ENCODE data around the gene CAMK1D. TPM values are rescaled to one million over a fixed set of nuclear protein-coding genes. Genes with fewer than 3 reads are reported as not detected.

The CAMK1D gene
- total RNA-seq, 1 experiment from 2014 or later: 6.0 TPM

DNA sequence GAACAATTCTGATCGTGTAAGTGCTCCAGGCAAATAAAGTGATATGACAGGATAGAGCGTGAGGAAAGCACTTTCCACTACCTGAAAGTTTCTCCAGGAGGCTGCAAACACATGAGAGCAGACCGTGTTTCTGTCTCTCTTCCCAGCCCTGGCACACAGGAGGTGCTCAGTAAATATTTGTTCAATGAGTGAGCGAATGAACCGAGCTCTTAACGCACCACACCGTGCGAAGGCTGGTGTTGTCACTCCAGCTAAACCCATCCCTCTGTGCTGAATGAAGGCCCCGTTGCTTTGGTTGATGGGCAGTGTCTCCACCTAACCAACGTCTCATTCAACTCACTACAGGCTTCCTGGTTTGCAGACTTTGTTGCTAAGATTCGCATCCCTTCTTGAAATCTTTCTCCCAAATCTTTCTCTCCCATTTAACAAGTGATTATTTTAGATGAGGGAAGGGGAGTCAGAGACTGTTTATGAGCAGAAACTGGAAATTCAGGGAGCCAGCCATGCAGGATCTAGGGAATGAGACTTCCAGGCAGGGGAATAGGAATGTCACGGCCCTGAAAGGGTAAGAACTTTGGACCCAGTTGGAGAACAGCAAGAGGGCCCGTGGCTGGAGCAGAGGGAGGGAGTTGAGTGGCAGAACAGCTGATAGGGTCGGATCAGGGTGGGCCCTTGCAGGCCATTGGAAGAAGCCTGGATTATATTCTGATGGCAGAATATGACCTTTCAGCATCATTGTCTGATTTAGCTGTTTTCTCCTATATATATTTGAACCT lies 282.6 kb downstream of the CAMK1D start:
- ChIA-PET POLR2A (ENCODE audit: unreplicated experiment) (no interaction called here), CTCF (no interaction called here)
- no peak for DNase-seq
- Histone ChIP-seq H4K20me1 (ENCODE audit: insufficient read depth) (no peaks in the 10 kb centered on the region), H3K9me2 (ENCODE audit: insufficient read depth) (no peaks in the 10 kb centered on the region), H3K4me3 (no peak overlapping the region), H3K79me2 (ENCODE audit: low read depth) (no peaks in the 10 kb centered on the region), H3K36me3 (ENCODE audit: low read depth) (no peaks in the 10 kb centered on the region), H3F3A (ENCODE audit: insufficient read depth, low read depth) (peaks cover 10% of the 10 kb centered on the region; the same call in 1 of the 2 replicates), H2AFZ (no peak overlapping the region), H3K27ac (no peak overlapping the region), H3K4me2 (no peak overlapping the region), H3K9me3 (ENCODE audit: insufficient read depth, low read depth) (no peaks in the 10 kb centered on the region; the same call in 1 of the 2 replicates), H3K27me3 (ENCODE audit: insufficient read depth, low read depth) (no peaks in the 10 kb centered on the region), H3K4me1 (replicated peaks; ENCODE audit: insufficient read depth) (peaks cover 27% of the 10 kb centered on the region)
- TF ChIP-seq, protein P1, sequence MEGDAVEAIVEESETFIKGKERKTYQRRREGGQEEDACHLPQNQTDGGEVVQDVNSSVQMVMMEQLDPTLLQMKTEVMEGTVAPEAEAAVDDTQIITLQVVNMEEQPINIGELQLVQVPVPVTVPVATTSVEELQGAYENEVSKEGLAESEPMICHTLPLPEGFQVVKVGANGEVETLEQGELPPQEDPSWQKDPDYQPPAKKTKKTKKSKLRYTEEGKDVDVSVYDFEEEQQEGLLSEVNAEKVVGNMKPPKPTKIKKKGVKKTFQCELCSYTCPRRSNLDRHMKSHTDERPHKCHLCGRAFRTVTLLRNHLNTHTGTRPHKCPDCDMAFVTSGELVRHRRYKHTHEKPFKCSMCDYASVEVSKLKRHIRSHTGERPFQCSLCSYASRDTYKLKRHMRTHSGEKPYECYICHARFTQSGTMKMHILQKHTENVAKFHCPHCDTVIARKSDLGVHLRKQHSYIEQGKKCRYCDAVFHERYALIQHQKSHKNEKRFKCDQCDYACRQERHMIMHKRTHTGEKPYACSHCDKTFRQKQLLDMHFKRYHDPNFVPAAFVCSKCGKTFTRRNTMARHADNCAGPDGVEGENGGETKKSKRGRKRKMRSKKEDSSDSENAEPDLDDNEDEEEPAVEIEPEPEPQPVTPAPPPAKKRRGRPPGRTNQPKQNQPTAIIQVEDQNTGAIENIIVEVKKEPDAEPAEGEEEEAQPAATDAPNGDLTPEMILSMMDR (conservative IDR thresholded peaks at IDR 0.05): no peak
- no peak for TF ChIP-seq EZH2 (IDR thresholded peaks at IDR 0.05; ENCODE audit: low read depth)
- intact Hi-C loops (cut with micrococcal nuclease; ENCODE audit: unreplicated experiment): no loop called here
- BruUV-seq (replicated peaks): no TSS peak

DNA sequence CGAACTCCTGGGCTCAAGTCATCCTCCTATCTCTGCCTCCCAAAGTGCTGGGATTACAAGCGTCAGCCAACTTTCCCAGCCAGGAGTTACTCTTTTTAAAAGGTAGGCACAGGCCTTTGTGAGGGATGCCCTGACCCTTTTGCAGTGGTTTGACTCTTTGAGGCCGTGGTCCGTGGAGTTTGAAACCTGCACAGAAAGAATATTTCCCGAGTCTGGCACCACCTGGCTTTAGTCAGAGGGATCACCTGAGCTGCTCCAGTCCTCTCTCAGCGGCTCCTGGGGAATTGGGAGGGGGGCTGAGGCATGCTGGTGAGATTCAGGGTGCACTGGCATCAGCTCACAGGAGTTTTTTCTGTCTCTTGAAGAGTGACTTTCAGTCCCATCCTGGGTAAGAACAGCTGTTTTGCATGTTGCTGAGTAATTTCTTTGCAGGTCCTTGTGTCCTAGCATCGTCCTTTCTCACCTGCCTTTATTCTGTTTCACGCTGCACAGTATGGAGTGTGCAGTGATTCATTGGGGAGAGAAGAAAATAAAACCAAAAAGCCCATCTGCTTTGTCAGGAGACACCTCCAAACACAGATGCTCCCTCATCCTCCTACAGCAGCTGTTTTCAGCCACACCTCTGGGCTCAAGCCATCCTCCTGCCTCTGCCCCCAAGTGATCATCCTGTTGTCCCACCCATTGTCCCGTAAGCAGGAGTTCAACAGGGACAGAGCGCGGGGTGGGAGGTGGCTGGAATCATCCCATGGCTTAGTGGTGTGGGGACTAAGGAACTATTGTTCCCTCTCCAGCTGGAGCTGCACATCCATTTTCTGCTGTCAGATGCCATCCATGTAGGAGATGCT lies 284.7 kb downstream of the CAMK1D start:
- Histone ChIP-seq H4K20me1 (ENCODE audit: insufficient read depth) (no peaks in the 10 kb centered on the region), H3K4me3 (no peak overlapping the region), H3K27ac (no peak overlapping the region), H3K4me2 (no peak overlapping the region), H3K79me2 (ENCODE audit: low read depth) (no peaks in the 10 kb centered on the region), H3K27me3 (ENCODE audit: insufficient read depth, low read depth) (no peaks in the 10 kb centered on the region), H3K9me2 (ENCODE audit: insufficient read depth) (no peaks in the 10 kb centered on the region), H2AFZ (no peak overlapping the region), H3K4me1 (replicated peaks; ENCODE audit: insufficient read depth) (peaks cover 20% of the 10 kb centered on the region), H3K9me3 (ENCODE audit: insufficient read depth, low read depth) (no peaks in the 10 kb centered on the region; the same call in 1 of the 2 replicates), H3K36me3 (ENCODE audit: low read depth) (no peaks in the 10 kb centered on the region), H3F3A (ENCODE audit: insufficient read depth, low read depth) (peaks cover 5% of the 10 kb centered on the region; the same call in 1 of the 2 replicates)
- no TSS peak for BruUV-seq (replicated peaks)
- intact Hi-C loops (cut with micrococcal nuclease; ENCODE audit: unreplicated experiment): no loop called here
- DNase-seq: no peak
- TF ChIP-seq EZH2 (IDR thresholded peaks at IDR 0.05; ENCODE audit: low read depth): no peak
- TF ChIP-seq, protein P1 (conservative IDR thresholded peaks at IDR 0.05): no peak
- CTCF ChIA-PET: no interaction called here
- POLR2A ChIA-PET (ENCODE audit: unreplicated experiment): no interaction called here

DNA sequence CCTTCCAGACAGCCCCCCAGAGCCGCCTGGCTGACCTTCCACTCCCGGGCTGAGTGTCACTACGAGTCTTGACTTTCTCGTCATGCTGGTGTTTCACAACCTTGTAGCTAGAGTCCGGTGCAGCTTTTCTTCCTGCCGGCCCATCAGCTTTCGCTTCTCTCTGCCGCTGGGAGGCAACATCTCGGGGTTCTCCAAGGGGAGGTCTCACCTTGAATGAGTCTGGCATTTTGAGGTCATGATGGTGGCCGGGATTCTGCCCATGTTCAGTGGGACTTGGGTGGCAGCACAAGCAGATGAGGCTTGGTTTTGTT lies 285.2 kb downstream of the CAMK1D start:
- no peaks in the 10 kb centered on the region for H3K27me3 ChIP-seq (ENCODE audit: insufficient read depth, low read depth)
- H2AFZ ChIP-seq: no peak overlapping the region

More for the DNA sequence above, 285.2 kb downstream of the CAMK1D start:
- Histone ChIP-seq H3K36me3 (ENCODE audit: low read depth) (no peaks in the 10 kb centered on the region), H3K79me2 (ENCODE audit: low read depth) (no peaks in the 10 kb centered on the region), H3K9me2 (ENCODE audit: insufficient read depth) (no peaks in the 10 kb centered on the region), H3K4me3 (no peak overlapping the region), H3K9me3 (ENCODE audit: insufficient read depth, low read depth) (no peaks in the 10 kb centered on the region; the same call in 1 of the 2 replicates), H3K4me1 (replicated peaks; ENCODE audit: insufficient read depth) (peaks cover 15% of the 10 kb centered on the region; the same call in 1 of the 2 replicates), H4K20me1 (ENCODE audit: insufficient read depth) (no peaks in the 10 kb centered on the region), H3K27ac (no peak overlapping the region), H3F3A (ENCODE audit: insufficient read depth, low read depth) (no peaks in the 10 kb centered on the region), H3K4me2 (no peak overlapping the region)
- no peak for TF ChIP-seq EZH2 (IDR thresholded peaks at IDR 0.05; ENCODE audit: low read depth)
- TF ChIP-seq, protein P1 (conservative IDR thresholded peaks at IDR 0.05): no peak
- DNase-seq: no peak
- ChIA-PET POLR2A (ENCODE audit: unreplicated experiment) (no interaction called here), CTCF (no interaction called here)
- intact Hi-C loops (cut with micrococcal nuclease; ENCODE audit: unreplicated experiment): no loop called here
- no TSS peak for BruUV-seq (replicated peaks)

All from PC-9 (cell line).